Adrenal gland (tissue), 5 donors: ENCODE results near the gene ARFGEF2.

Experiments
- POLR2A ChIP-seq, 2 donors: fragments of 450-650 bp; IDR thresholded peaks; one replicate each; pipeline ENCODE4 v1.6.1; 2017; ENCODE audit warnings: antibody characterized with exemption in 2 of 2, mild to moderate bottlenecking in 2 of 2, moderate library complexity in 1 of 2
- TF ChIP-seq, protein P1 (sequence below), 6 experiments: fragments of 450-650 bp in 4 of 6; fragments of 200-600 bp in 2 of 6; sonication (generic) in 1 of 6; IDR thresholded peaks; 1 replicate in 5 of 6; 2 replicates in 1 of 6; pipeline versions ENCODE4 v1.5.1 to v1.8.0; 2016 to 2021; ENCODE audit warnings: antibody characterized with exemption in 6 of 6, mild to moderate bottlenecking in 2 of 6, moderate library complexity in 1 of 6
- donor health status: DM: no; HTN: no; CAD: no.

DNA sequence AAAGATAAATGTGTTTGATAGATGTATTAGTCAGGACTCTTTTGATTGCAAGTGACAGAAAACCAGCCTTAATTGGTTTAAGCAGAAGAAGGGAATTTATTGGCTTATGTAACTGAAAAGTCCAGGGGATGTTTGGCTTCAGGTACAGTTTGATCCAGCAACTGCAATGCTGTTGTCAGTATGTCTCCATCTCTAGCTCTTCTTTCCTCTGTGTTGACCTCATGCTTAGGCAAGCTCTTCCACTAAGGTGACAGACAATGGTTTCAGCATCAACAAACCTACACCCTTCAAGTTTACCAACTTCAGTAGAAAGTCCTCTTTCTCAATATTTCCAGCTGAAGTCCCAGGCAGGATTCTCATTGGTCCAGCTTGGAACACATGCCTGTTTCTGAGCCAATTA is 28.1 kb upstream of the ARFGEF2 start:
- TF ChIP-seq POLR2A (IDR thresholded peaks at IDR 0.05) = no peak
- TF ChIP-seq, protein P1, sequence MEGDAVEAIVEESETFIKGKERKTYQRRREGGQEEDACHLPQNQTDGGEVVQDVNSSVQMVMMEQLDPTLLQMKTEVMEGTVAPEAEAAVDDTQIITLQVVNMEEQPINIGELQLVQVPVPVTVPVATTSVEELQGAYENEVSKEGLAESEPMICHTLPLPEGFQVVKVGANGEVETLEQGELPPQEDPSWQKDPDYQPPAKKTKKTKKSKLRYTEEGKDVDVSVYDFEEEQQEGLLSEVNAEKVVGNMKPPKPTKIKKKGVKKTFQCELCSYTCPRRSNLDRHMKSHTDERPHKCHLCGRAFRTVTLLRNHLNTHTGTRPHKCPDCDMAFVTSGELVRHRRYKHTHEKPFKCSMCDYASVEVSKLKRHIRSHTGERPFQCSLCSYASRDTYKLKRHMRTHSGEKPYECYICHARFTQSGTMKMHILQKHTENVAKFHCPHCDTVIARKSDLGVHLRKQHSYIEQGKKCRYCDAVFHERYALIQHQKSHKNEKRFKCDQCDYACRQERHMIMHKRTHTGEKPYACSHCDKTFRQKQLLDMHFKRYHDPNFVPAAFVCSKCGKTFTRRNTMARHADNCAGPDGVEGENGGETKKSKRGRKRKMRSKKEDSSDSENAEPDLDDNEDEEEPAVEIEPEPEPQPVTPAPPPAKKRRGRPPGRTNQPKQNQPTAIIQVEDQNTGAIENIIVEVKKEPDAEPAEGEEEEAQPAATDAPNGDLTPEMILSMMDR (IDR thresholded peaks at IDR 0.05) = no peak
